Bronchus fibroblast of lung (primary cell): ENCODE measurements around the gene AGER. TPM values are rescaled to one million over a fixed set of nuclear protein-coding genes. Genes with fewer than 3 reads are reported as not detected.

Experiments
- total RNA-seq: library from RNA; depleted of rRNA; stranded (reverse); fragments of >200 nt; gene quantifications from 2 replicates; pipeline ENCODE4 v1.2.3, GENCODE V29; 2015

AGER gene
- total RNA-seq = 1.0 and 1.3 TPM in 2 replicates

DNA sequence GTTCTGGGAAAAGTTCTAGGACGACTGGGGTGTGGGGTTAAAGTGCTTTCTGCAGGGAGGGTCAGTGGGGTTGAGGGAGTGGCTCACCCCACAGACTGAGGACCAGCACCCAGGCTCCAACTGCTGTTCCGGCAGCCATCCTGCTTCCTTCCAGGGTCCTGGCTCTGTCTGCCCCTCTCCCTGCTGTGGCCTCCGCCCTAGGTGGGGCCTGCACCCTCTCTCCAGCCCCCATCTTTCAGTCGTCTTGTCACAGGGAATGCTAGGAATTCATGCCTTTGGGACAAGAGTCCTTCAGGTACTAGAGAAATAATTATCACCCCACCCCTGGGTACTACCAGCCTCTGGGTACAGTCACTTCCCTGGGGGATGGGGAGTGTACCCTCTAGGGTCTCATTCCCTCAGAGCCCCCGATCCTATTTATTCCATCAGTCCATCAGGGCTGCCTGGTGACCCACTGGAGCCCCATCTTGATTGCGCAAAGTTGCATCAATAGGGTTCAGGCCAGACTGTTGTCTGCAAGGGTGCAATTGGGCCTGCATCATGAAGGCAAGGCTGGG lies at the start of gene AGER:
TSS of gene AGER (minus strand) at position 170 of the 557 bp plus-strand sequence. CDS start at position 139, 31 bp downstream.

DNA sequence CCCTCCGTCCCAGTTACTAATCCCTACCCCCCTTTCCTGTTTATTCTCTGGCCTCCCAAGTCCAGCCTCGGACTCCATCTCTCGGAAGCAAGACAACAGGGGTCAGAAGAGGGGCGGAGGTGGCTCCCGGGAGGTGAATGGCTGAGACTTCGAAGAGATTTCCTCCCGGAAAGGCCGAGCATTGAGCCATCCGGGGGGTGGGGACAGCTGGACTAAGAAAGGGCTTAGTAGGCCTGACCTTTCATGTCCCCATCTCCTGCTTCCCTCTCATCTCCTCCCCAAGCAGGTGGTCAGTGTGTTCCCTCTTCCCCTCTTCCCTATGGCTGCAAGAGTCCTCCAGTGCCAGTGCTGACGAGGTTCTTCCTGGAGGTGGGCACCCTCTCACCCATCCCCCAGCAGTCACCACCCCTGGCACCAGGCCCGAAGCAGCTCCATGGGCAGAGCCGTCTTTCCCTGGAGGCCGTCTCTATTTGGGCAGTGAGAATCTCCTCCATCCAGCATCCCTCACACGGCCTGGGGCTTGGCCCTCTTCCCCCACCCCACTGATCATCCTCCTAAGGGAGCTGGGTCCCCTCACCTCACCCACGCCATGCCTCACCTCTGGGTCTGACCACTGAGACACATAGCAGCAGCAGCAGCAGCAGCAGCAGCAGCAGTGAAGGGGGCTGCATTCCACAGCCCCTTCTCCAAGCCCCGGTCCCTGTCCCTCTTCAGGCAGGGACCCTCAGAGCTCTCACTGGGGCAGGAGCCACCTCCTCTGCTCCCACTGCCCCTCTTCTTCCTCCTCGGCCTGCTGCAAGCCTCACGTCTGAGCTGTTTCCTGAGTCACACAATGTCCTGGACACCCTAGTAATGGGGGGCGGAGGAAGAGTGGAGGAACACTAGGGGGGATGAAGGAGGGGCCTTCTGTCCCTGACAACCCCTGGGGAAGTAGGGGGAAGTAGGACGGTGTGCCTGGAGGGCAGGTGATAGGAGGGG lies 39.5 kb upstream of the AGER start, which contains the start of gene NOTCH4:
TSS of gene NOTCH4 (minus strand) at position 810 of the 978 bp plus-strand sequence. CDS start at position 671, 139 bp downstream.

DNA sequence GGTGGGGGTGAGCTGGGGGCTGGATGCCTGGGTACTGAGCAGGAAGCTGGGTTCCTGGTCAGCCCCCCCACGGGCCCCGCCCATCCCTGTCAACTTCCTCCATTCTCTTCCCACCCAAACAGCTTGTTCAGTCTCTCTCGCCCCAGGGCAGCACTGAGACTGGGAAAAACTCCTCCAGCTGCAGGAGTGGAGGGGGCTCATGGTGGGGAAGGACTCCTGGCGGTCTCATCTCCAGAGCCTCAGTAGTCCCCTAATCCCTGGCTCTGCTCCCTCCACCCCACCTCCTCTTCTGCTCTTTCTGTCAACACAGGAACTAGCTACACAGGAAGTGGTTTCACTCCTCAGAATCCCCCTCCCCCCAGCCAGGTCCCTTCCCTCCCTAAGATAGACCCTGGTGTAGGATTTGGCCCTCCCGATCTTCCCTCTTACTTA lies 8.6 kb upstream of the AGER start, which contains the start of gene GPSM3:
TSS of gene GPSM3 (minus strand) at position 36 of the 432 bp plus-strand sequence. CDS start 130 bp downstream, outside the sequence.

DNA sequence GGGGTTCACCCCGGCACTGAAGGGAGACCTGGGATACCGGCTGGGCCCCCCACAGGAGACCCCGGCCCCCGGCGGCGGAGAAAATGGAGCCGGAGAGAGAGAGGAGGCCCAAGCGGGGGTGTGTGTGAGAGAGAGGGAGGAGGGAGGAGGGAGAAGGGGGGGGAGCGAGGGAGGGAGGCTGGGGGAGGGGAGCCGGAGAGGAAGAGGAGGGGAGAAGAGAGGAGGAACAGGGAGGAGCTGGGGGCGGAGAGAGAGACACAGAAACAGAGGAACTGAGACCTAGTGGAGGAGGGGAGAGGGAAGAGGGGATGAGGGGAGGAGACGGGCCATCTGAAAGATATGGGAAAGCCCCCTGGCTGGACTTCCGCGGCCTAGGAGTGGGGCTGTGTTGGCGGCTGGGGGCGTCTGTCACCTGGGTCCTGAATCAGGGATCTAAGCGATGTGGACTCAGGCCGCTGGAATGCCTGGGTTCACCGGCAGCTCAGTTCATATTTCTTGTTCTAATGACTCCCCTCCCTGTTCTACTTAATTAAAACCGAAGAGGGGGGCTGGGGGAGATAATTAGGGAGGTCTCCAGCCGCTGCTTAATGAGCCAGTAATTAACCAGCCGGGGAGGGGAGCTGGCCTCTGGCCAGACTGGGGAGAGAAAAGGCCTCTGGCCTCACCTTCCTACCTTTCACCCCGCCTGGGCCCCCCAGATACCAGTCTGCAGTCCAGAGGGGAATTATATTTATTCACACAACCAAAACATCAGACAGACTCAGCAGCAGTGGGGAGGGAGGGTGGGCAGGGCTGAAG lies 6.2 kb upstream of the AGER start, which contains the start of gene PBX2:
TSS of gene PBX2 (minus strand) at position 149 of the 798 bp plus-strand sequence. CDS start 287 bp downstream, outside the sequence.

DNA sequence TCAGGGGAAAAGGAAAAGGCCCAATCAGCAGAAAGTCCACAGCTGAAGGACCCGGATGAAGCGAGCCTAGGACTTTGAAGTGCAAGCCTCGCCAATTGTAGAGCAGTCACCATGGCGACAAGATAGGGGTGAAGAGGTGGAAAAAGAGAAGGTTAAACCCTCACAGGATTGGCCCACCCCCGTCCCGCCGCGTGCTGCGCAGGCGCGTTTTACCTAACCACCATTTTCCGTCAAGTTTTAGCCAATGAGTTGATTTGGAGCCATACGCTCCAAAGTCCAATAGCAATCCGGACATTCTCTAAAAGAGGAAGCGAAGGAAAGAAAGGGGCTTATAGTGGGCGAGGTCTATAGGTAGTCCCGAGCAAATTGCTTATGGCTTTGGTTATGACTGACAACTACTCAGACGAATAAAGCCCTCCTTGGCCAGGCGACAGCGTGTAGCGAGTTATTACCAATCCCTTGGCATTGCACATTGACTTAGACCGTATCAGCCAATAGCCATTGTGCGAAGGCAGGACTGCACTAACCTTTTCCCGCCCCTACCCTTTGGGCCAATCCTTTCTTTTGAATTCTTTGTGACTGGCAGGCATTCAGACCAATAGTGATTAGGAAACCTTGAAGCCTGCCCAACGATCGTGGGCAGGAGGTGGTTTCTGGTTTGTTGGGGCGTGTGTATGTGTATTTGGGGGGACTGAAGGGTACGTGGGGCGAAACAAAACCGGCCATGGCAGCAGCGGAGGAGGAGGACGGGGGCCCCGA lies 6.1 kb downstream of the AGER start, which contains the start of gene RNF5:
TSS of gene RNF5 (plus strand) at position 618 of the 759 bp plus-strand sequence. CDS start at position 725, 107 bp downstream.

DNA sequence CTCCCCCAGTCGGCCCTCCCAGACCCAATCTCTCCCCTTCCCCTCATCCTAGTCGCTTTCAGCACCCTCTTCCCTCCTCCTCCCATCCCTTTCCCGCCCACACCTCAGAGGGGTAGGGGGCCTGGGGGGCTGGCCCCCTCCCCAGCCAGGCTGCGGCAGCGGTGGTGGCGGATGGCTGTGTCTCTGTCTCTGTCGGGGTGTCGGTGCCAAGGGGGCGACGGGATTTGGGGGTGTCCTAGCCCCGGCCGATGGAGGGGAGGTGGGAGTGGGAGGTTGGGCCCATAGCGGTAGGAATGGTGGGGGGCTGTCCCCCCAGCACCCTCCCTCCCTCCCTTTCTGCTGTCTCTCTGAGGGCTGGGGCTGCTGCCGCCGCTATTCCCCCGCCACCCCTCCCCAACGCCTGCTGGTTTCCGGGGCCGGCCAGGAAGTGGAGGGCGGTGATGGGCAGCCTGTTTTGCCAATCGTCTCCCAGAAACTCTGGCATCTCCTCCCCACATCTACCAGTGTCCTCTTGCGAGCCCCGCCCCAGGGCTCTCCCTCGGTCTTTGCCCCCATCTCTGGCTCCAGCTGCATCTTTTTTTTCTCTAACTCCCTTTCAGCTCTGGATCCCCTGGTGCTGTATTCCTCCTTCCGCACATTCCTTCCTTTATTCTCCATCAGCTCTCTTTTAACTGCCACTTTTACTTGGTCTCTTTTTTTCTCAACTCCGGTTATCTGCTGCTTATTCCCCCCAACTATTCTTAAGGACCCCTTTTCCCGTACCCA lies 8.2 kb downstream of the AGER start, which contains the start of gene AGPAT1:
TSS of gene AGPAT1 (minus strand) at position 374 of the 765 bp plus-strand sequence. CDS start 4,588 bp downstream, outside the sequence.

DNA sequence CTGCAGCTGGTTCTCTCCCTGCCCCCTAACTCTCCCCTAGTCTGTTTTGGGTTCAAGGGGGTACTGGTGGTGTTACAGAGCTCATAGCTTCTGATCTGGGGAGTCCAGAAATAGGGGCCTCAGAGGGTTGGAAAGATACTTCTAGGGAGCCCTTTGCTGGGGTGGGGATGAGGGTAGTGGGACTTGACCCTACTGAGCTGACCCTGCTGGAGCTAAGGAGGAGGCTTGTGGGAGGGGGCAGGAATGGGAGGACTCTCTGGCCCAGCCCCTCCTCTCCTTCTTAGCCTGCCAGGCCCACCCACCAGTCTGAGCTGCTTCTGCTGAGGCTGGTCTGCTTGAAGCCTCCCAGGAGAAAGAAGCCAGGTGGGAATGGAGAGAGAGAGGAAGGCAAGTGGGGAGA lies 19.8 kb downstream of the AGER start, which contains the start of gene EGFL8:
TSS of gene EGFL8 (plus strand) at position 301 of the 400 bp plus-strand sequence. CDS start 1,571 bp downstream, outside the sequence.

DNA sequence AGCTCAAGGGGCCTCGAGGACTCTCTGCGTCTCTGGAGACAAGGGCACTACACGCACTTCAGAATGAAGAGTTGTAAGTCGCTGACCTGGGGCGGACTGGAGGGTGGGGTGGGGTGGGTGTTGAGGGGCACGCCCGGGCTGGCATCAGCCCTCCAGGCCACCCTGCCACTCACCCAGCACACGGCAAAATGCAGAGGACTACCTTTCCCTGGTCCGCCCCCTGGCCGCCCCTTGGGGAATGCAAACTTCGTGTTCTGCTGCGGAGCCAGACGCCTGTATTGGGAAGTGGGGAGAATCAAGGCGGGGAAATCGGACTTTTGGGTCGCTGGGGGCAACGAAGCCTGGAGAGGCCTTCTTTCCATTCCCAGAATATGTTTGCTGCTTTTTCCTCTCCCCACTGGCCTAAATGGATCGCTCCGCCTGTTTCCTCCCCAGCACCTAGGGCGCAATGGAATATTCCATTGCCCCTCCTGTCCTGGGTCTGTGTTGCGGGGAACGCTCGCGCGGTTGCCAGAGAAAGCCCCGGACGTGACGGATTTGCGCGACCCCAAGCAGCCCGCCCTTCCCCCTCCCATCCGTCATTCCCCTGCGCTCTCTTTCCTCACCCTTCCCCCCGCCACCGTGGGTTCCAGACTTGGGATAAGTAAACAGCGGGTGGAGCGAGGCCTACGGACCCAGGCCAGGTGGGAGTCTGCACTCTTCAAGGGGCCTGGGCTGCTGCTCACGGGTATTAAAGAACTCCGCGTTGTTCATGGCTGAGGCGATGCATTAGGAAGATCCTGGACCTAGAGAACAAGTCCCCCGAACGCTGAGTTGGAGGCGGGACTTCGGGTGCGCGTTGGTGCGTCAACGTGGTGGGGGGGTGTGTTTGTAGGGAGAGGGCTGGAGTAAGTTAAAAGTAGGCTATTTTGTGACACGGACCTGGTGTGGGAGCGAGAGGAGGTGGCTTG lies 30.2 kb downstream of the AGER start, which contains the start of gene PPT2:
TSS of gene PPT2 (plus strand) at position 578 of the 950 bp plus-strand sequence. CDS start 454 bp downstream, outside the sequence.

DNA sequence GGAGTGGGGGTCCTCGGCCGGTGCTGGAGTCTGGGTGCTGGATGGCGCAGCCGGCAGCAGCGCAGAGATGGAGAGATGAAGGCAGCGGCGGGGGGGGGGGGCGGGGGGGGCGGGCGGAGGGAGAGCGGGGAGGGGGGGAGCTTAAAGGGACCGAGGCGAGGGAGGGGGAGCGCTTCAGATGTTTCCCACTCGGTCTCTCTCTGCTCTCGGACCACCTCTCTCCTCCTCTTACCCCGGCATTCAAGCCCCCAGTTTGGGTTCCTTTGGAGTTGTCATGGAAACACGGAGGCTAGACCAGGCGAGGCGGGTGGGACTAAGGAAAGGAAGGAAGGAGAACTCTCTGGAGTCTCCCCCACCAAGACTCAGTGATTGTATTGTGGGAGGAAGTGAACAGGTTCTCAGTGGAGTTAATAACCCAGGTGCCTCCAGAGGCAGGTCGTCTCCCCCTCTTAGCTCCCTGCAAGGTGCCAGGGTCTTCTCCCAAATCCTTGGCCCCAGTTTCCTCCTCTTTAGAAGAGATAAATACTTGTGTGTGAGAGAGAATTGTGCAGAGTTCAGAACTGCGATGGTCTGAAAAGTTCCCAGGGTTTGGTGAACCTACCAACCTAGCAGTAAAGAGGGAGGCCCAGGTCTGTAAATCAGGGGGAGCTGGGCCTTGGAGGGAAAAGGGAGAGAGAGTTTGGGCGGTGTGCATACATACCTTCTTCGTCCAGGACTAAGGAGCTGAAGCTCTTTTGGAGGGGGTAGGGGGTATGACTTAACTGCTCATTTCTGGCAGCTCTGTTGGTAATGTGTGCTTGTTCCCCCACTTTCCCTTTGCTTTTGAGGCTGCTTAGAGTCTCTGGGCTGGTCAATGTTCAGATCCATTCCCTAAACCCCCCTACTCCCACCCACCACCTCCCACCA lies 31.9 kb downstream of the AGER start, which contains the start of gene PRRT1:
TSS of gene PRRT1 (minus strand) at position 77 of the 906 bp plus-strand sequence. CDS start 112 bp downstream, outside the sequence.

Other genes with a start within 250 kb of the AGER start
- gene CFB, start 238.2 kb downstream of the AGER start, total RNA-seq = 2.0 and 2.7 TPM in 2 replicates
- gene NELFE, start 225.3 kb downstream of the AGER start, total RNA-seq = 142 and 144 TPM in 2 replicates
- 44.4 and 46.7 TPM in 2 replicates for gene SKIC2, start 225.1 kb downstream of the AGER start, total RNA-seq
- gene DXO, start 212.1 kb downstream of the AGER start, total RNA-seq = 17.5 and 21.9 TPM in 2 replicates
- gene C4A, start 202.2 kb downstream of the AGER start, total RNA-seq = 2.7 and 2.8 TPM in 2 replicates
- 1.5 and 2.2 TPM in 2 replicates for gene C4B, start 169.5 kb downstream of the AGER start, total RNA-seq
- 0.17 TPM in 1 of 2 replicates, not detected in the other for gene CYP21A2, start 145.8 kb downstream of the AGER start, total RNA-seq
- under 0.01 and 0.17 TPM in 2 replicates for gene TNXB, start 74.9 kb downstream of the AGER start, total RNA-seq
- 25.9 and 31.4 TPM in 2 replicates for gene ATF6B, start 56.0 kb downstream of the AGER start, total RNA-seq
- gene FKBPL, start 54.0 kb downstream of the AGER start, total RNA-seq = 6.4 and 6.7 TPM in 2 replicates
- 0.15 and 0.17 TPM in 2 replicates for gene PRRT1, start 32.3 kb downstream of the AGER start, total RNA-seq
- 12.2 and 13.6 TPM in 2 replicates for gene PPT2, start 30.1 kb downstream of the AGER start, total RNA-seq
- gene EGFL8, start 19.7 kb downstream of the AGER start, total RNA-seq = 0.89 and 1.2 TPM in 2 replicates
- gene AGPAT1, start 8.2 kb downstream of the AGER start, total RNA-seq = 68.5 and 73.0 TPM in 2 replicates
- gene RNF5, start 5.8 kb downstream of the AGER start, total RNA-seq = 74.6 and 80.7 TPM in 2 replicates
- gene PBX2, start 5.9 kb upstream of the AGER start, total RNA-seq = 26.9 and 31.5 TPM in 2 replicates
- gene GPSM3, start 8.4 kb upstream of the AGER start, total RNA-seq = 11.3 and 15.0 TPM in 2 replicates
- 2.0 and 2.5 TPM in 2 replicates for gene NOTCH4, start 39.8 kb upstream of the AGER start, total RNA-seq
- not detected in 2 replicates for gene TSBP1, start 187.7 kb upstream of the AGER start, total RNA-seq
- not detected in 2 replicates for gene BTNL2, start 222.9 kb upstream of the AGER start, total RNA-seq